ENCODE results near the gene DNAH14.
"Not testable (repeated sequence)": the region's sequence is repeated elsewhere in the genome, so short reads cannot be mapped to it uniquely, and the experiment has no call there.

Gene DNAH14

GRCh38 chr1:224922404-224923164, 6.9 kb upstream of the DNAH14 start:
- no peak for DNase-seq

GRCh38 chr1:224923726-224924125, 5.7 kb upstream of the DNAH14 start:
- no peak for DNase-seq

- not testable (repeated sequence) for DNase-seq
Observed at GRCh38 chr1:224927631-224928030, 1.8 kb upstream of the DNAH14 start.

- no peak for DNase-seq
Observed at GRCh38 chr1:224928906-224929305, 569 bp upstream of the DNAH14 start.

- DNase-seq = no peak
Observed at GRCh38 chr1:224931605-224932004, 2.1 kb downstream of the DNAH14 start.

- no peak for DNase-seq
Observed at GRCh38 chr1:224932607-224933249, 3.3 kb downstream of the DNAH14 start.

GRCh38 chr1:224933584-224933983, 4.1 kb downstream of the DNAH14 start:
- DNase-seq = no peak

- DNase-seq = no peak
Observed at GRCh38 chr1:224938652-224939051, 9.2 kb downstream of the DNAH14 start.

- DNase-seq = no peak
Observed at GRCh38 chr1:224939844-224940425, 10.5 kb downstream of the DNAH14 start.

- DNase-seq = not testable (repeated sequence)
Observed at GRCh38 chr1:224940735-224941134, 11.3 kb downstream of the DNAH14 start.

- not testable (repeated sequence) for DNase-seq
Observed at GRCh38 chr1:224945651-224946348, 16.3 kb downstream of the DNAH14 start.

GRCh38 chr1:224946349-224946691, 16.8 kb downstream of the DNAH14 start:
- DNase-seq = not testable (repeated sequence)

GRCh38 chr1:224957696-224958095, 28.2 kb downstream of the DNAH14 start:
- no peak for DNase-seq

- DNase-seq = no peak
Observed at GRCh38 chr1:224958490-224958889, 29.0 kb downstream of the DNAH14 start.

- no peak for DNase-seq
Observed at GRCh38 chr1:224959115-224959514, 29.6 kb downstream of the DNAH14 start.

GRCh38 chr1:224959656-224960055, 30.2 kb downstream of the DNAH14 start:
- no peak for DNase-seq

GRCh38 chr1:224980181-224980580, 50.7 kb downstream of the DNAH14 start:
- DNase-seq = no peak

GRCh38 chr1:224981922-224982354, 52.5 kb downstream of the DNAH14 start:
- DNase-seq = not testable (repeated sequence)

GRCh38 chr1:224988042-224988441, 58.6 kb downstream of the DNAH14 start:
- no peak for DNase-seq

GRCh38 chr1:224989615-224990014, 60.1 kb downstream of the DNAH14 start:
- DNase-seq = no peak

- DNase-seq = not testable (repeated sequence)
Observed at GRCh38 chr1:224991550-224991949, 62.1 kb downstream of the DNAH14 start.

GRCh38 chr1:224995602-224996001, 66.1 kb downstream of the DNAH14 start:
- DNase-seq = no peak

GRCh38 chr1:224996266-224996665, 66.8 kb downstream of the DNAH14 start:
- no peak for DNase-seq

Data from femur (tissue), 1 donor.